ENCODE results near the gene SCLT1.

Gene SCLT1

DNA sequence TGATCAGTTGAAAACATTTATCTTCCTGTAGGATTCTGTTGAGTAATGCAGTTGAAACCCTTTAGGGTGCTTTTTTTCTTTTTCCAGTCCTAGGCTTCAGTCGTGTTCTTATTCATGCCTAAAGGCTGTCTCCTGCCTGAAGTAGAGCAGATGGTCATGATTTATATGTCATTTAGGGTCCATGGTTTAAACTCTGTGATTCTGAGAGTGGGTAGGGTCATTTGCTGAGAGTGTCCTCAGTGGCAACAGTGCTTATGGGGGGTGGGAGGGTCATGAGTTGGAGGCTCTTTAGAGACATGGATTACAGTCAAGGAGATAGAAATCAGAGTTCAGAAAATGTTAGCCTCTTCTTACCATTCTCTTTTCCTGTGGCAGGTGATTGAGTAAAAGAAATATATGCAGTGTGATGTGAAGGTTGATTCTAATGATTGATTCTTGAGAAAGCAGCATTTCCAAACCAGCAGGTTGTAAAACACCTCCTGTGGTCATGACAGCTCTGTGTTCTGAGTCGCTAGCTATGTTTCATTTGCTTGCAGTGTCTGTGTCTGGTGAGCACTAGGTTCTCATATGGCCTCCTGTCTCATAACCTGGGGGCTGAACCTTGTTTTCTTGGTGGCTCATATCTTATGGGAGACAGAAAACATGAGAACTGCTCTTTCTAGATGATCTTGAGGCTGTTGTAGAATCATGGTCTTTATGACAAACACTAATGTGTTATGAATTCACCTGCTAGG lies 223.4 kb downstream of the SCLT1 start:
- no peak for DNase-seq (ENCODE audit: low read depth)

DNA sequence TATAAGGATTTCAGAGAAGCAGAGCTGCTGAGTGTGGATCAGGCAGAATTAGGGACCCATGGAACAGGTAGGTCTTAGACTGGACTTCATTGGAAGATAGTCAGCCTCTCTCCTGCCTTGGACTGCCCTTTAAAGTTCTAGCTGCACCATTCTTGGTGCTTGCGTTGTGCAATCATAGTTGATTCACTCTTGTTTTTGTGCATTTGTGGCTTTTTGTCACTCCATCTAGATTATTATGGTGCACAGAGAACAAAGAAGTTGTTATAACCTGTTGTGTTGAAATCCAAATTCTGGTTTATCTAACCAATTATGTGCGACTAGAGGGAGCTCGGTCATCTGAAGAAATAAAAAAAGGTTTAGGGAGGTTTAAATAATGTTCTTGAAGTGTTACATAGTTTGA lies 224.6 kb downstream of the SCLT1 start:
- DNase-seq (ENCODE audit: low read depth) = no peak

DNA sequence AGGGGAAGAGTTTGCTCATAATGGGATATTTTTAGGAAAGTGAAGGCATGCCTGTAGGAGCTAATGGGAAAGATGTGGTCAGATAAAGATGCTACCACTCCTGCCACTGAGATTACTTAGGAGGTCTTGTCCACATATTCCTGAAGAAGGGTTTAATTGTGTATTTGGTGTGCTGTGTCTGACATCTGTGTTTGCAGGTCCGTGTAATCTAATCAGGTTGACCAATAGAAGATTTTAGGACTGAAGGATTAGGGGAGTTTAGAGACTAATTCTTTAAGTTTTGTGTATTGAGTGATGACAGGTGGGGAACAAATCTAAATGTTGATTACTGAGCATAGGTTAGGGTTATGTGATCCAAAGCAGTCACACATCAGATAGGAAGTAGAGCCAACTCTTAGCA lies 226.6 kb downstream of the SCLT1 start:
- no peak for DNase-seq (ENCODE audit: low read depth)

DNA sequence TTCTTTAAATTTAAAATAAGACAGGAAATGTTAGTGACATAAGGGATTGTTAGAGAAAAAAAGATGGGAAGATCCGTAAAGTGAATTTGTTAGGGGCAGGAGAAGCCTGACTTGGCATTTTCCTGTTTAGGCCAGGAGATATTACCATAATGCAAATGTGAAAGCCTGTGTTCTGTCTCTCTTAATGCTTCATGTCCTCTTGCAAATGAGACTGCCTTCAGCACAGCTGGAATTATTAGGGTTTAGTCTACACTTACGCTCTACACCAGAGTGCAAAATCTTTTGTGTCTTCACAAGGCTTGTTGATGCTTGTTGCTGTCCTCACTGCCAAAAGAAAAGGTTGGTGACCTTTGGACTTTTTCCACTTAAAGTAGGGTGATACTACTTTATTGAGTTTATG lies 227.1 kb downstream of the SCLT1 start:
- DNase-seq (ENCODE audit: low read depth) = no peak

DNA sequence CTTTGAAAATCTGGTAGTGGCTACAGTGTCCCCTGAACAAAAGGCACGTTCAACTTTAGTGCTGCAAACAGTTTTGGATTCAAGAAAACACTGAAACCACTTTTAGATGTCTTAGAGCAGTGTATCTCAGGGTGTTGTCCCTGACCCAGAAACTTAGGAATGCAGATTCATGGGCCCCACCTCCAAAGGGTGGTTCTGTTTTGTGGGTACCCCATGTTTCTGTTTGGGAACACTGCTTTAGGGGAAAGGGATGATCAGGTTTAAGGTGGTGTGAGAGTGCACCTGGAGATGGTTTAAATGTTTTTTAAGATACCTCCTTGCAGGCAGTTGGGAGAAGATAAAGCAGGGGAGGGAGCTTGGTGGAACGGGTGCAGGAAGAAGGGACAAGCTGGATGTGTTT lies 228.2 kb downstream of the SCLT1 start:
- DNase-seq (ENCODE audit: low read depth) = no peak

DNA sequence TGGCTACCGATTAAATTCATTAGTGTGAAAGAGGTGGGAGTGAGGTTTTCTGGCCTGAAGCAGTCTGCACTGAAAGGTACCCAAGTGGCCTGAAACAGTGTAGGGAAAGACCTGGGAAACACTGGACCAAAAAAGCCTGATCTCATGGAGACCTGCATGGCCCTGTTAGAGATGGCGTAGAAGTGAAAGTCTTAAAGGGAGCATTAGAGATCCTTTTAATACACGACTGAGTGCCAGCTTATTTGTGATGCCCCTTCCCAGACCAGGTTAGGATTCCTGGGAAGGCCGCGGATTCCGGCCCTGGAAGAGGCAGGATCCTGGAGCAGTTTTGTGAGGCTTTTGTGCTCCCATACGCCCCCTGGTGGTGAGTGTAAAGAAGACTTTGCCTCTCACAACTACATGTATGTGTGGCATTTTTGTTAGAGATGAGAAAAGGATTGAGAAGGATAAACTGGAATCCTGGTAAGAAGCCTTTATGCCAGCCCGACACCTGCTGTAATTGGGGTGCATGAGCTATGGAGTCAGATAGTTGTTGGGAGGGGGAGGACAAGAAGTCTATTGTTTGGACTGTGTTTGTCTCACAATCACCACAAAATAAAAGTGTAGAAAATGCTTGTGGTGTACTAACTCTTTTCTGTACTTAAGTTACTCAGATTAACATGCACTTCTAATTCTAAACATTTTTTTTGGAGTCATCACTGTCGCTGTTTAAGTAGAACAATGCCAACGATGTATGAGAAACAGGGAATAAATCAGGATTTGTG lies 229.8 kb downstream of the SCLT1 start:
- DNase-seq (ENCODE audit: low read depth) = peak; percentile 34

DNA sequence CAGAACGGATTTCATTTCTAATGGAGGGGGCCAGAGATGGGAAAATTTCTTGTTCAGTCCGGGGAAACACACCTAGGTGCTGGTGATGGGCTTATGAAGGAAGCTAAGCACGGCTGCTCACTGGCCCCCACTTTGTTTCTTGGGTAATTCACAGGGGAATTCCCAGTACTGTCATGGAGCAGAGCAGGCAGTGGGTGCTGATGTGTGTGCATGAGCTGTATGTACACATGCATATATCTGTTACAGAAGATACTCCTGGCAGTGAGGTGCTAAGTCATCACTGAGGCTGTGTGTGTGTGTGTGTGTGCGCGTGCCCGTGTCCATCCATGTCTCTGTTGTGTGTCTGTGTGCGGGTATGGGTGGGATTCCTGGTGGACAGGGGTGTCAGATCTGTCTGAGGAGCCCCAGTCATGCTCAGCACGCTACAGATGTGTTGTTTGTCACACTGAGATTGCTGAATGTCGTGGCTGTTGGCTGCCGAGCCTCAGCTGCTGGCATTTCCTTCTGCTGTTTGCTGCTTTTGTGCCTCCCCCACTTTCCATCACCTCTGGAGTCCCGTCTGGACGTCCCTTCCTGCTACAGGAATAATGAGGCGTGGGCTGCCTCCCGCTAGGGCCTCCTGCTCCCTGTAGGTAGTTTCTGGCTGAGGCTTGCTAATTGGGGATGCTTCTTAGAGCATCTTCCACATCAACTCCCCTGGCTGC lies 230.6 kb downstream of the SCLT1 start:
- DNase-seq (ENCODE audit: low read depth) = no peak

DNA sequence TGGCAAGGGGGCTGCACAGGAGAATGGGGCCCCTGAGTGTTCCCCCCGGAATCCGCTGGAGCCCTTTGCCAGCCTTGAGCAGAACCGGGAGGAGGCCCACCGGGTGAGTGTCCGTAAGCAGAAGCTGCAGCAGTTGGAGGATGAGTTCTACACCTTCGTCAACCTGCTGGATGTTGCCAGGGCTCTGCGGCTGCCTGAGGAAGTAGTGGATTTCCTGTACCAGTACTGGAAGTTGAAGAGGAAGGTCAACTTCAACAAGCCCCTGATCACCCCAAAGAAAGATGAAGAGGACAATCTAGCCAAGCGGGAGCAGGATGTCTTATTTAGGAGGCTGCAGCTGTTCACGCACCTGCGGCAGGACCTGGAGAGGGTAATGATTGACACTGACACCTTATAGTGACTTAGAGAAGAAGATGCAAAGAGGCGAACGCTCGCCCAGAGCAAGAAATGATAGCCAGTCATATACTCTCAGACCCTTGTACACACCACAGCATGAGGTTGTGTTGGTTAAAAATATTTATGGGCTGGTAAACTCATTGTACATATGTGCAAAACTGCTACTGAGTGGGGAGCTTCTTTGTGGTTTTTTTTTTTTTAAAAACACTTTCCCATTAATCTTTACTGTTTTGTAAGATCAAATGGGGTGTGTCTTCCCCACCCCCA lies 231.4 kb downstream of the SCLT1 start:
- no peak for DNase-seq (ENCODE audit: low read depth)

DNA sequence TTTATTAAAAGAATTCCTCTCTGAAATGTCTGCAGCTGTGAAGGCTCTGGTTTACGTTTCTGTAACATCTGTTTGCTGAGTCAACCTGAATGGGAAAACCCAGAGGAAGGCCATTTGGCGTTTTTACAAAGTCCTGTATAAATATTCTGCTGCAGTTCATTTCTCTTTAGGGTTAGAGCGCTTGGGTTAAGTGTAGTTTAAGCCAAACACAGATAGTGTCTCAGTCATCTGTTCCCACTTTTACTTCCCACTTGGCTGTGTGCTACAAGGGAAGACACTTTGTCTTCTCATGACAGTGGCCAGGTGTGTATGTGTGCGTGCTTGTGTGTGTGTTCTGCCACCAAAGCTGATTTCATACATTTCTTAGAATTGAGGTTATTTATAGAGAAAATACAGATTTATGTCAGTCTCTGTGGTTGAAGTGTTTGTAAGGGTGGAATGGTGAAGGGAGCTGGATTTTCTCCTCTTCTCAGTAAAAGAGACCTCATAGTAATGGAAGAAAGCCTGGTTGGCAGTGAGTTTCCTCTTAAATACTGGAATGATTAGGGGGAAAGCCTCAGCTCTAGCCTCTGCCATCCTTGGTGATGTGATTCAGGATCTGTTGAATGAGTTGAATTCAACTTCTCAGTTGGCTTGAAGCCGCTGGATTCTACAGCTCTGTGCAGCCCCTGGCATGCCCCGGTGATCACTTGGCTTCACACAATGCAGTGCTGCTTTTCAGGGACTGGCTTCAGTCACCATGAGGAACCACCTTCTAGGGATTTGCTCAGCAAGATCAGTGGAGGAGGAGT lies 233.3 kb downstream of the SCLT1 start:
- no peak for DNase-seq (ENCODE audit: low read depth)

DNA sequence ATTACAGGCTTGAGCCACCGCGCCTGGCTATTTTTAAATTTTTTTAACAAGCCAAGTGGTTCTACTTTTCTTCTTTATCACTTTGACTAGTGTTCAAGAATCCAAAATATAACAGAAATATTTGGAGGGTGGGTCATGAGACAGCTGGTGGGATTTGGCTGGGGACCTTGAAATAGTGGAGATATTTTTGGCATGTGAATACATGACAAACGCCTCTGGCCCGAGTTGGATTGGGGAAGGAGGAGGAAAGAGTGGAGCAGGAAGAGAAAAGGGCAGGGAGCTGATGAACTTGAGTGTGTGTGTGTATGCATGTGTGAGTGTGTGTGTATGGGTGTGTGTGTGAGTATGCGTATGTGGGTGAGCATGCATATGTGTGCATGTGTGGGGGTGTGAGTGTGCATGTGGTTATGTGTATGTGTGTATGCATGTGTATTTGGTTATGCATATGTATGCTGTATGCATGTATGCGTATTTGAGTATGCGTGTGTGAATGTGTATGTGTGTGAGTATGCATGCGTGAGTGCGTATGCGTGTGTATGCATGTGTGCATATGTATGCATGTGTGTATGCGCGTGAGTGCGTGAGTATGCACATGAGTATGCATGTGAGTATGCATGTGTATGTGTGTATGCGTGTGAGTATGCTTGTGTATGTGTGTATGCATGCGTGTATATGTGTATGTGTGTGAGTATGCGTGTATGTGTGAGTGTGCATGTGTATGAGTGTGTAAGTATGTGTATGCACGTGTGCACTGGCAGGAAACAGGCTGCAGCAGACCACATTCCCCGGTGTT lies 234.3 kb downstream of the SCLT1 start:
- DNase-seq (ENCODE audit: low read depth) = no peak

DNA sequence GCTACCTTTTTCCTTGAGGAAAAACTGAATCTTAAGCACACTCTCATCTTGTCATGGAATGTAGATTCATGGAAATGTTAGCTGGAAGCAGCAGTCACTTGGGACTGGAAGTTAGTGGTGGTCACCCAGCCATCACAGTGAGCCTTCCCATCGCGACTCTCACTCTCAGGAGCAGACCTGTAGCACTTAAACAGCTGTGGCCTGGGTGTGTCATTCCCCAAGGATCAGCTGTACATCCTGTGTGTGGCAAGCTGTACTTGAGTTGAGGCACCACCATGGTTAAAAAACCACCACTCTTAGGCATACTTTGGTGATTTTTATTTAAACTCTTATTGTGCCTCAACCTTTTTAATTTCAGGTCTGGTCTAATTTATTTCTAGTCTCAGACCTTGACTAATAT lies 237.1 kb downstream of the SCLT1 start:
- DNase-seq (ENCODE audit: low read depth) = no peak

DNA sequence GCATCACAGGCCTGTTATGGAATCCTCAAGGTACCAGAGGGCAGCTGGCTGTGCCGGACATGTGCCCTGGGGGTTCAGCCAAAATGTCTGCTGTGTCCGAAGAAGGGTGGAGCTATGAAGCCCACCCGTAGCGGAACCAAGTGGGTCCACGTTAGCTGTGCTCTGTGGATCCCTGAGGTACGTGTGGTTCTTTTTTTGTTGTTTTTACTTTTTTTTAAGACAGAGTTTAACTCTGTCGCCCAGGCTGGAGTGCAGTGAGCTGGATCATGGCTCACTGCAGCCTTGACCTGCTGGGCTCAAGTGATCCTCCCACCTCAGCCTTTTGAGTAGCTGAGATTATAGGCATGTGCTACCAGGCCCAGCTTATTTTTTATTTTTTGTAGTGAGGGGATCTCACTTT lies 237.7 kb downstream of the SCLT1 start:
- no peak for DNase-seq (ENCODE audit: low read depth)

DNA sequence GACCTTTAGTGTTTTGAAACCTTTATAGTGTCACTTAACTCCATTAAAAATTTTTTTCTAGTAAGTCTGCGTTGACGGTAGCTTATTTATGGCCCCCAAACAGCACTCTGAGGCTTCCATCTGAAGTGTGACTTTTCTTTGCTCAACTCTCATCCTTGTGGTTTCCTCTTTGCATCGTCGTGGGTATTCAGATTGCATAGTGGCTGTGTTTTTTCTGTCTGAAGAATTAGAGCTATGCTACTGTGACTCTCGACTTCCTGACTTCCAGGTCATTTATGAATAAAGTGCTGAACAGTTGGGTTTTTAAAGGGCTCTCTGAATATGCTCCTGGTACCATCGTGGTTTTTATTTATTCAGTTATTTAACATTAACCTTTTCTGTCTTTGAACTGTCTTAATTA lies 238.9 kb downstream of the SCLT1 start:
- no peak for DNase-seq (ENCODE audit: low read depth)

DNA sequence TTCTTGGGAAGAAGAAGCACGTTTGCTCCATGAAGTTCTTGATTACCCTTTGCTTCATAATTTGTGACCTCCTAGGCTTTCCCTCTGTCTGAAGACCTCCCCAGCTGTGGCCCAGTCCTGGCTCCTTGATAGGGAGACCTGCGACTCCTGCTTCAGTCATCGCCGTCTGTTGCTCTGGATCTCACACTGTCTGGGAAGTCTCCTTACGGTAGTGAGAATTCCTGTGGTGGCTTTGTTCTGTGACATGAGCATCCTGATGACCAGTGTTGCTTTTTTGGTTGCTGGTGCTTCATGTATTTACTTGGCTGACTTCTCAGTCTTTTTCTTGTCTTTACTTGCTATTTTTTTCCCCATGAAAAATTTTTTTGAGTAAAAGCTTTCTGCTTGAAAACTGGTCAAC lies 239.6 kb downstream of the SCLT1 start:
- no peak for DNase-seq (ENCODE audit: low read depth)

DNA sequence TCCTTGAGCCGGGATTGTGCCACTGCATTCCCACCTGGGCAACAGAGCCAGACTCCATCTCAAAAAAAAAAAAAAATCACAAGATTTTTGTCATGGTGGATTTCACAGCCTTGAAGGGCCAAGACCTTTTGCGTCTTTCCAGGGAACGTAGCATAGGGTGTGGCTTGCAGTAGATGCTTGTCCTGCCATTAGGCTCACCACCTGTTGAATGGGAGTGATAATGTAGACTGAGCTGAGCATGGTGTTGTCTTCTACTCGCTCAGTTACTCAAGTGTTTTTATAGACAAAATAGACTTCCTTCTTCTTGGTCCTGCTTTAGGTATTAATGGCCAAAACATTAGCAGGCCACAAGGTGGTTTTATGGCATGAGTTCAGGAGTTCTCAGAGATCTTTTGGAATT lies 243.1 kb downstream of the SCLT1 start:
- no peak for DNase-seq (ENCODE audit: low read depth)

DNA sequence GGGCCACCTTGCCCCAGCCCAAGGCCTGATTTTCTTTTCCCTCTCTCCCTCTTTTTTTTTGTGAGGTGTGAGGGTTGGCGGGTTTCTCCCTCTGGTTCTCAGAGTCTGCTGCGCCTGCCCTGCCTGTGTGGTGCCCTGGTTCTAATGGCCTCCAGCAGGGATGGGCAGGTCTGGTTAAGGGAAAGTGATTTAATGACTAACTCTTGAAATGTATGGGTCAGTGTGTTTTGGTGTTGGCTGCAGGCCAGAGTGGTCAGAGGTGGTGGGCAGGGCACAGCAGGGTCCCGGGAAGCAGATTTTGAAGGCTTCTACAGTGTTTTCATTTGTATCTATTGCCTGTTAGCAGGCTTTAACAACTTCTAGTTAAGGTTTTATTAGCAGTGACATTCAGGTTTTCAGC lies 244.9 kb downstream of the SCLT1 start:
- no peak for DNase-seq (ENCODE audit: low read depth)

DNA sequence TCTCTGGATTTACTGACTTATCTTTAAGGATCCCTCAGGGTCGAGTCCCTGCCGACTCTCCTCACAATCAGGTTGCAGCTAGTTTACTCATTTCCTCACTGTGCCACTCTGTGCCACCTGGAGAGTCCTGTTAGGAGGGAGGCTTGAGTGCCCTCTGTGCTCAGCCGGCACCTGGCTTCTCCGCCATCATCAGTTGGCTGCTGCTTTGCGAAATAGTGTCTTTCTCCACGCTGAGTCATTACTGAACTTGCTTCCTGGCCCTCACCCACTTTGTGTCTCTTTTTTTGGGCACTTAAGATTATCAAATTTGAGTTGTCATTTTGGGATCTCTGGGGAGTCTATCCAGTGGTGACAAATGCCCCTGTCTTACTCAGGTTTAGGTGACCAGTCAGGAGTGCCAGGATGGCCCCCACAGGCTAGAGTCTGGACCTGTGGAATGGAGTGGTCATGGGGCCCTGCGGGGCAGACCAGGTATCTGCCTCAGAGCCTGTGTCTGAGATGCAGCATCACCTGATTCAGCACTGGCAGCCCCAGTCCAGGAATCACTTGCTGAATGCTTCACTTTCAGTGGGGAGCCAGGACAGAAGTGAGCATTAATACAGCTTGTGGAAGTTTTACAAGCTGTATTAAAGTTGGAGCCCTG lies 246.1 kb downstream of the SCLT1 start:
- DNase-seq (ENCODE audit: low read depth) = no peak

DNA sequence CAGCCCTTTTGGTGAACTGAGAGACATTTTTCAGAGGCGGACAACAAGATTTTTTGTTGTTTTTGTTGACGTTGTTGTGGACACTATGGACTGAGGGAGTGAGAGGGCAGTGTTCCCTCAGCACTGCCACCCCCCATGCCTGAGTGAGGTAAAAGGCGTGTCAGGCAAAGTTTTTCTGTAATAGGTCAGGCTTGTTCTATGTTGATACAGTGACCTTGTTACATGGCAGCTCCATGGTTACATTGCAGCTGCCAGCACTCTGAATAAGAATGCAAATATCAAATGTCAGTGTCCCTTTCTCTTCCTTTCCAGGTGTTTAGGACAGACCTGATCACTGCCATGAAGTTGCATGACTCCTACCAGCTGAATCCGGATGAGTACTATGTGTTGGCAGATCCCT lies 247.3 kb downstream of the SCLT1 start:
- DNase-seq (ENCODE audit: low read depth) = no peak

DNA sequence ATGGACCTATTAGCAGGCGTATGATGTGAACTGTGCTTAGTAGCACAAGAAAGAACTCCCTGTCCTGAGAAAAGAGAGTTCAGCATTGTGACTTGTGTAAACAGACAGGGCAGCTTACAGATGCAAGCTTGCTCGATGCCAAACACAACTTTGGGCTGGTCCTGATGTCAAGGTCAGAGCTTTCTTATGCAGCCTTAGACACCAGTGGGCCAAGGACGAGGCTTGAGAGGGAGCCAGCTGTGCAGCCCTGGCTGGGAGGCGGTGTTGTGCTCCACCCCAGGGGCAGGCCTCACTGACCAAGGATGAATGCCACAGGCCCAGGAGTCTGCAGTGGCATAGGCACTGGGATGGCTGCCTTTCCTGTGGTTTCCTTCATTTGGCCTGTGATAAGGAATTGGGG lies 248.4 kb downstream of the SCLT1 start:
- no peak for DNase-seq (ENCODE audit: low read depth)

DNA sequence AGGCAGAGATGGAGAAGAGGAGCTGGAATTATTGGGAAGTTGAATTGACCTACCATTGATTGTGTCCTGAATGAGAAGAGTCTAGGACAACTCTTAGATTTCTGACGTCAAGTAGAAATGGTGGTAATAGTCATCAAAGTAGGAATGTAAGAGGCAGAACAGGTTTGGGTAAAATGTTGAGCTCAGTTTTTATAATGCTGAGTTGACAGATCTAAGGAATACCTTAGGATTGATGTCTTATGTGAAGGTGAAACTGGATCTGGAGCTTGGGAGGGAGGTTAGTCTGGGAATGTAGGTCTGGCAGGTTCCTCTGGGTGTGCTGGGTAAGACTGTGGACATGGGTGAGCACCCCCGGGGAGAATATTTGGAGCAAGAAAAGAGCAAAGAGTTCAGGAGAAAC lies 251.9 kb downstream of the SCLT1 start:
- no peak for DNase-seq (ENCODE audit: low read depth)

All from stimulated activated CD8-positive, alpha-beta memory T cell treated with anti-CD3 and anti-CD28 coated beads, Interleukin-4, amount 100 ng/mL, for 24 hours (primary cell).